SKM-1 (cell line): ENCODE results near the gene C1QL1.

Experiments used
- DNase-seq: peaks from one replicate; lab custom pipeline; 2025; ENCODE audit not compliant: unreplicated experiment; lab: John Stamatoyannopoulos, UW

Gene C1QL1

GRCh38 chr17:44932096-44932786 lies 35.9 kb downstream of the C1QL1 start:
- DNase-seq: no peak

GRCh38 chr17:44931376-44931775 lies 36.7 kb downstream of the C1QL1 start:
- no peak for DNase-seq

- DNase-seq: no peak
Measured at GRCh38 chr17:44930667-44931066, 37.4 kb downstream of the C1QL1 start.

- no peak for DNase-seq
Measured at GRCh38 chr17:44928950-44929720, 39.0 kb downstream of the C1QL1 start.

GRCh38 chr17:44928136-44928535 lies 40.0 kb downstream of the C1QL1 start:
- DNase-seq: no peak

- no peak for DNase-seq
Measured at GRCh38 chr17:44927696-44928095, 40.4 kb downstream of the C1QL1 start.

- no peak for DNase-seq
Measured at GRCh38 chr17:44926821-44927525, 41.1 kb downstream of the C1QL1 start.

GRCh38 chr17:44925731-44926697 lies 42.1 kb downstream of the C1QL1 start:
- DNase-seq: no peak

GRCh38 chr17:44924107-44924544 lies 44.0 kb downstream of the C1QL1 start:
- no peak for DNase-seq

- no peak for DNase-seq
Measured at GRCh38 chr17:44922746-44923470, 45.2 kb downstream of the C1QL1 start.

GRCh38 chr17:44922136-44922535 lies 46.0 kb downstream of the C1QL1 start:
- no peak for DNase-seq

- no peak for DNase-seq
Measured at GRCh38 chr17:44921122-44921882, 46.8 kb downstream of the C1QL1 start.

GRCh38 chr17:44920565-44920940 lies 47.5 kb downstream of the C1QL1 start:
- DNase-seq: no peak

- DNase-seq: peak; percentile 69
Measured at GRCh38 chr17:44919885-44920564, 48.1 kb downstream of the C1QL1 start.

GRCh38 chr17:44919411-44919810 lies 48.7 kb downstream of the C1QL1 start:
- no peak for DNase-seq

GRCh38 chr17:44918006-44918405 lies 50.1 kb downstream of the C1QL1 start:
- DNase-seq: no peak

GRCh38 chr17:44917456-44917855 lies 50.6 kb downstream of the C1QL1 start:
- DNase-seq: no peak

- no peak for DNase-seq
Measured at GRCh38 chr17:44916781-44917241, 51.3 kb downstream of the C1QL1 start.
